HG02938 (cell line): ENCODE results near the gene NAT16.
"Not testable (repeated sequence)": the region's sequence is repeated elsewhere in the genome, so short reads cannot be mapped to it uniquely, and the experiment has no call there.

Experiments
- ATAC-seq: cut with Tn5 transposase; IDR thresholded peaks from one replicate; pipeline ENCODE4 v1.9.1; 2021; ENCODE audit warnings: mild to moderate bottlenecking, moderate library complexity; ENCODE audit not compliant: unreplicated experiment

Gene NAT16

DNA sequence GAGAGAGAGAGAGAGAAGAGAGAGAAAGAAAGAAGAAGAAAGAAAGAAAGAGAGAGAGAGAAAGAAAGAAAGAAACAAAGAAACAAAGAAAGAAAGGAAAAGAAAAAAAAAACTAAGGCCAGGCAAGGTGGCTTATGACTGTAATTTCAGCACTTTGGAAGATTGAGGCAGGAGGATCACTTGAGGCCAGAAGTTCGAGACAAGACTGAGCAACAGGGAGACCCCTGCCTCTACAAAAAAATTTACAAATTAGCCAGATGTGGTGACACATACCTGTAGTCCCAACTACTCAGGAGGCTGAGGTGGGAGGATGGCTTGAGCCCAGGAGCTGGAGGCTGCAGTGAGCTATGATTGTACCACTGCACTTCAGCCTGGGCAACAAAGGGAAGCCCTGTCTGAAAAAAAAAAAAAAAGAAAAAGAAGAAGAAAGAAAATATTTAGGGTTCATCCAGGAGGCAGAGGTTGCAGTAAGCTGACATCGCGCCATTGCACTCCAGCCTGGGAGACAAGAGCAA is 50.4 kb downstream of the NAT16 start:
- ATAC-seq: no peak

DNA sequence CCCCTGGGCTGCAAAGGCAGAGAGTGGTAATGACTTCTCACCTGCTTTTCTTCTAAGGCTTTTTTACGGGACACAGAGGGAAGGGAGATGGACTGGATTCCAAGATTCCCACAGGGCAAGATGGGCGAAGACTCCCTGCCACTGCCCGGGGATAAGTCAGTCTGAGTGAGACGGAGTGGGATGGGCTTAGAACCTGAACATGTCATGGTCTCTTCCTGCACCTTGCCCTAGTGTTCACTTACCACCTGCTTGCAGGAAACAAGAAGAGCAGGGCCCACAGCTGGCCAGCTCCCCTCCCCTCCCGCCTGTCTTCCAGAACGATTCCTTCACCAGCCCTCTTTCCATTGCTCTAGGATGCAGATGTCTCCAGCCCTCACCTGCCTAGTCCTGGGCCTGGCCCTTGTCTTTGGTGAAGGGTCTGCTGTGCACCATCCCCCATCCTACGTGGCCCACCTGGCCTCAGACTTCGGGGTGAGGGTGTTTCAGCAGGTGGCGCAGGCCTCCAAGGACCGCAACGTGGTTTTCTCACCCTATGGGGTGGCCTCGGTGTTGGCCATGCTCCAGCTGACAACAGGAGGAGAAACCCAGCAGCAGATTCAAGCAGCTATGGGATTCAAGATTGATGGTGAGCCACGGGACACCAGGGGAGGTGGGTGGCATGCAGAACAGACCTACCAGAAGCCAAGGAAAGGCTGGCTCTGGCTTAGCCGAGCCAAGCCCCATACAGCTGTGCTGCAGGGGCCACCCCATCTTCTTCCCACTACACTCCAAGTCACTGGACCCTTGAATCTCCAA is 51.9 kb downstream of the NAT16 start:
- ATAC-seq: no peak

DNA sequence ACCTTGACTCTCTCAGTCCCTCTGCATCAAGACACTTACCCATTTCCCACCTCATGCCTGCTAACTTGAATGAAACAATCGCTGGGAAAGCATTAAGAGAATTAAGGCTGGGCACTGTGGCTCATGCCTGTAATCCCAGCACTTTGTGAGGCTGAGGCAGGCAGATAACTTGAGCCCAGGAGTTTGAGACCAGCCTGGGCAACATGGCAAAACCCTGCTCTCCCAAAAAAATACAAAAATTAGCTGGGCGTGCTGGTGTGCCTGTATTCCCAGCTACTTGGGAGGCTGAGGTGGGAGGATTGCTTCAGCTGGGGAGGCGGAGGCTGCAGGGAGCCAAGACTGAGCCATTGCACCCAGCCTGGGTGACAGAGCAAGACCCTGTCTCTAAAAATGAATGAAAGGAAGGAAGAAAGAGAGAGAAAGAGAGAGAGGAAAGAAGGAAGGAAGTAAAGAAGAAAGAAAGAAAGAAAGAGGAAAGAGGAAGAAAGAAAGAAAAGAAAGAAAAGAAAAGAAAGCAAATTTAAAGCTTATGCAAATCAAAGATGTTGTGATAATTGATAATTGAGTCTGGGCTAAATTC is 52.5 kb downstream of the NAT16 start:
- no peak for ATAC-seq

DNA sequence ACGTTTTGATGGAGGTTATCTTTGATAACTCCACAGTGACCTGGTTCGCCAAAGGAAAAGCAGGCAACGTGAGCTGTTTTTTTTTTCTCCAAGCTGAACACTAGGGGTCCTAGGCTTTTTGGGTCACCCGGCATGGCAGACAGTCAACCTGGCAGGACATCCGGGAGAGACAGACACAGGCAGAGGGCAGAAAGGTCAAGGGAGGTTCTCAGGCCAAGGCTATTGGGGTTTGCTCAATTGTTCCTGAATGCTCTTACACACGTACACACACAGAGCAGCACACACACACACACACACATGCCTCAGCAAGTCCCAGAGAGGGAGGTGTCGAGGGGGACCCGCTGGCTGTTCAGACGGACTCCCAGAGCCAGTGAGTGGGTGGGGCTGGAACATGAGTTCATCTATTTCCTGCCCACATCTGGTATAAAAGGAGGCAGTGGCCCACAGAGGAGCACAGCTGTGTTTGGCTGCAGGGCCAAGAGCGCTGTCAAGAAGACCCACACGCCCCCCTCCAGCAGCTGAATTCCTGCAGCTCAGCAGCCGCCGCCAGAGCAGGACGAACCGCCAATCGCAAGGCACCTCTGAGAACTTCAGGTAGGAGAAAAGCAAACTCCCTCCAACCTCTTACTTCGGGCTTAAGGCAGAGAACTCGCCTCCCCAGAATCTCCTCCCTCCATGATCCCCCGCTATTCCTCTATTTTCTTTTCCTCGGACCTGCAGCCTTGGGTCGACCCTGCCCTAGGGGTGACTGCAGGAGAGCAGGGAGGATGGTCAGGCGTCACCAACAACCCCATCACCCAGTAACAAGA is 53.2 kb downstream of the NAT16 start, which contains the start of gene SERPINE1:
Gene SERPINE1 (plus strand): TSS at position 454 of the 809 bp plus-strand sequence. CDS start 1,290 bp downstream, outside the sequence.
- ATAC-seq: no peak

DNA sequence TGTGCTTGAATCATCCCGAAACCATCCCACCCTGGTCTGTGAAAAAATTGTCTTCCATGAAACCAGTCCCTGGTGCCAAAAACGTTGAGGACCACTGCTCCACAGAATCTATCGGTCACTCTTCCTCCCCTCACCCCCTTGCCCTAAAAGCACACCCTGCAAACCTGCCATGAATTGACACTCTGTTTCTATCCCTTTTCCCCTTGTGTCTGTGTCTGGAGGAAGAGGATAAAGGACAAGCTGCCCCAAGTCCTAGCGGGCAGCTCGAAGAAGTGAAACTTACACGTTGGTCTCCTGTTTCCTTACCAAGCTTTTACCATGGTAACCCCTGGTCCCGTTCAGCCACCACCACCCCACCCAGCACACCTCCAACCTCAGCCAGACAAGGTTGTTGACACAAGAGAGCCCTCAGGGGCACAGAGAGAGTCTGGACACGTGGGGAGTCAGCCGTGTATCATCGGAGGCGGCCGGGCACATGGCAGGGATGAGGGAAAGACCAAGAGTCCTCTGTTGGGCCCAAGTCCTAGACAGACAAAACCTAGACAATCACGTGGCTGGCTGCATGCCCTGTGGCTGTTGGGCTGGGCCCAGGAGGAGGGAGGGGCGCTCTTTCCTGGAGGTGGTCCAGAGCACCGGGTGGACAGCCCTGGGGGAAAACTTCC is 54.0 kb downstream of the NAT16 start:
- ATAC-seq: peak; percentile 40

DNA sequence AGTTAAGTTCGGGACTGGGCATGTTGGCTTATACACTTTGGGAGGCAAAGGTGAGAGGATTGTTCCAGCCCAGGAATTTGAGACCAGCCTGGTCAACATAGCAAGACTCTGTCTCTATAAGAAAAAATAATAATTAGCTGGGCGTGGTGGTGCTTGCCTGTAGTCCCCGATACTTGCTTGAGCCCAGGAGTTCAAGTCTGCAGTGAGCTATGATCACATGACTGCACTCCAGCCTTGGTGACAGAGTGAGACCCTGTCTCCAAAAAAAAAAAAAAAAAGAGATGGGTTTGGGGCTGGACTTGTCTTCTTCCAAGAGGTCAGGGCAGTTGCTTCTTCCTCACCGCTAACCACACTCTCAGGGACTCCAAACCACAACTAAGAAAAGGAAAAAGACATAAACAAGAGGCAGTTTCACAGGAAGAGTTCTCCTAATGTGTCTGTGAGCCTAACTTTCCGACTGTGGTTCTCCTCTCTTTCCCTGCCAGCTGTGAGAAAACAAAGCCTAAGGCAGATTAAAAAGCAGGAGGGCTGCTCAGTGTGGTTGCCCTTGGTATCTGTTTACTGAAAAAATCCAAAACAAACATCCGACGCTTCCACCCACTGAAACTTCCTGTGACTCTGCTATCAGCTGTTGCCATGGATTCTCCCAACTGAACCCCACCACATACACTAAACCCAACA is 55.6 kb downstream of the NAT16 start:
- ATAC-seq: no peak

DNA sequence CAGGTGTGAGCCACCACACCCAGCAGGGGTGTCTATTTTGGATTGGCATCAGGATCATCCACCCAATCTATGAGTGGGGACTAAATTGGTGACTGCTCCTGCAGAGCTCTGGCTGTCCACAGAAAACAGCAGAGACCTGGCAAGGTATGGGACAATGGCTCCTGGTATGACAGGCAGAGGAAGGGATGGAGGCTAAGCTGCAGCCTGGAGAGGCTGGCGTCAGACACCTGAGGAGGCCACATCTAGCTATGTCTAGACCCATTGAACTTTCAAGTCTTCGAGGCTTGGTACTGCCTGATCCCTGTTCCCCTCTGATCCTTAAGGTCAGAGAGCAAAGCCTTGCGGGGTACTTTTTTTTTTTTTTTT is 56.4 kb downstream of the NAT16 start:
- no peak for ATAC-seq

DNA sequence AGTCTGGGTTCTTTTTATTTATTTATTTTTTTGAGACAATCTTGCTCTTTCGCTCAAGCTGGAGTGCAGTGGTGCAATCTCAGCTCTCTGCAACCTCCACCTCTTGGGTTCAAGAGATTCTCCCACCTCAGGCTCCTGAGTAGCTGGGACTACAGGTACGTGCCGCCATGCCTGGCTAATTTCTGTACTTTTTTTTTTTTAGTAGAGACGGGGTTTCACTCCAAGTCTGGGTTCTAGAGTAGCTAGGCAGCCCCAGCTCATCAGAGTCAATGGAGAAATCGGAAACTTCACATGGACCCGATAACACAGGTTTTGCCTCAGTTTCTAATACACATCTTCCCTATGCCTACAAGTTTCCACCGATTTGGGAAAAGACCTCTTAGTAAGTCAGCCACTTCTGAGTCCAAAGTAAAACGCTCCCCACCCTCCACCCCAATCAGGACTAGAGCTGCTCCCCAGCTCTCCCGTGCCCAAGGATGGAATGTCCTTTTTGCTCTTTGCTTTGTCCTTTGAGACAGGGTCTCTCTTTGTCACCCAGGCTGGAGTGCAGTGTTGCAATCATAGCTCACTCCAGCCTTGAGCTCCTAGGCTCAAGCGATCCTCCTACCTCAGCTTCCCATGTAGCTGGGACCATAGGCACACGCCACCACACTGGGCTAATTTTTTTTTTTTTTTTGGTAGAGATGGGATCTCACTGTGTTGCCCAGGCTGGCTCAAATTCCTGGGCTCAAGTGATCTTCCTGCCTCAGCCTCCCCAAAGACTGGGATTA is 57.0 kb downstream of the NAT16 start:
- ATAC-seq: no peak

DNA sequence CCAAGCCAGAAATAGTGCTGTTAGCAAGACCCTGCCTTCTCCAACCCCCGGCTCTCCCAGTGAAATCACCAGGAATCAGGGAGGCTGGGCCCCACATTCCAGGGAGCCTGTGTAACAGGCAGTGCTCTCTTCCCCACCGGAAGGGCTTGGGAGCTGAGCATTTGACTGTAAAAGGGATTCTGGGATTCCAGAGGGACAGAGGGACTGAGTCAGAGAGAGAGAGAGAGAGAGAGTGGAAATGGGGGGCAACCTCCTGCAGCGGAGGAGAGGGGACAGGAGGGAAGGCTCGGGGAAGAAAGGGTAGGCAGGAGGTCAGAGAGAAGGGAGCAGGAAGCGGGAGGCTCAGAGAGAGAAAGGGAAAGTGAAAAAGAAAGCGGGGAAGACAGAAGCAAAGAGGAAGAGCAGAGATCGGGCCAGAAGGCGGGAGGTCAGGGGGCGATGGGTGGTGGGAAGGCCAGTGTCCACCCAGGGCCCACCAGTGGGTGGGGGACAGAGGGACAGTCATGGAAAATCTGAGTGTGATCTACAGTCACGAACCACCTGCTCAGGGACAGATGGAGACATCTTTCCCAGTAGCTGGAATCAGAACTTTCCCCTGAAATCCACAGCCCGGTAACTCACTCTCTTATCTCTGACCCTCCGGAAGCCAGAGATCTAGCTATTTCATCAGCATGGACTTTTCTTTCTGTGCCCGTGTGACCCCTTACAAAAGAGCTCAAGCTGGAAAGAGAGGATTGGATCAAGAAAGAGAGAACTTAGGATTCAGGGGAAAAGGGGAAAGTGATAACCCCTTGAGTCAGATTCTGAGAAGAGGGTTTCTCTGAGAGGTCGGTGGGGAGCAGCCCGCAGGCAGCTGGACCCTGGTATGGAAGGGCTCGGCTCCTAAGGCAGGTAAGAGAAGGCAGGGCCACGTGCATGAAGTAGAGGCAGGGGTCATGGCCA is 57.8 kb downstream of the NAT16 start:
- no peak for ATAC-seq

DNA sequence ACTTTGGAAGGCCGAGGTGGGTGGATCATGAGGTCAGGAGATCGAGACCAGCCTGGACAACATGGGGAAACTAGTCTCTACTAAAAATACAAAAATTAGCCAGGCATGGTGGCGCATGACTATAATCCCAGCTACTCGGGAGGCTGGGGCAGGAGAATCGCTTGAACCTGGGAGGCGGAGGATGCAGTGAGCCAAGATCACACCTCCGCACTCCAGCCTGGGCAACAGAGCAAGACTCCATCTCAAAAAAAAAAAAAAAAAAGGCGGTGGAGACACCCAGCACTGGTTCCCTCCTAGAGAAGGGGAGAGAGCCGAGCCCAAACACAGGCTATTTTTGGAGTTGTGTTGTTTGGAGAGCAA is 58.5 kb downstream of the NAT16 start:
- ATAC-seq: not testable (repeated sequence)
